ENCODE measurements around the gene CTNNA3.

DNA sequence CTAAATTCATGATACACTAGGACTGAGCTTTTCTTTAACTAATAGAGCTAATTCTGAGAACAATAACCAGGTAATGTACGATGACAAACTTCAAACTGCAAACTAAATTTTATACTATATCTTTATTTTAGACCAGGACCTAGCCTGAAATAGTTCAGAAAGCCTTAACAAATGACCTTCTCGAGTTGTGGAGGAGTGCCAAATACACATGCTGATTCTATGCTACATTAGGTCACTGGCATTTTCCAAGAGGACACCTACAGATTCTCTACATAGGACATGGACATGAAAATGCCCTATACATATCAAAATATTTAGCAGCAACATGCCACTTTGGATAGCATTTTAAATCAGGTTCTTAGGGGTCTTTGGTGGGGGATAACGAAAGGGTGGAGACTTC is 814.2 kb downstream of the CTNNA3 start:
- TF ChIP-seq POLR2AphosphoS5 (IDR thresholded peaks at IDR 0.05; ENCODE audit: low read depth, low read length): no peak
- TF ChIP-seq, protein P1, sequence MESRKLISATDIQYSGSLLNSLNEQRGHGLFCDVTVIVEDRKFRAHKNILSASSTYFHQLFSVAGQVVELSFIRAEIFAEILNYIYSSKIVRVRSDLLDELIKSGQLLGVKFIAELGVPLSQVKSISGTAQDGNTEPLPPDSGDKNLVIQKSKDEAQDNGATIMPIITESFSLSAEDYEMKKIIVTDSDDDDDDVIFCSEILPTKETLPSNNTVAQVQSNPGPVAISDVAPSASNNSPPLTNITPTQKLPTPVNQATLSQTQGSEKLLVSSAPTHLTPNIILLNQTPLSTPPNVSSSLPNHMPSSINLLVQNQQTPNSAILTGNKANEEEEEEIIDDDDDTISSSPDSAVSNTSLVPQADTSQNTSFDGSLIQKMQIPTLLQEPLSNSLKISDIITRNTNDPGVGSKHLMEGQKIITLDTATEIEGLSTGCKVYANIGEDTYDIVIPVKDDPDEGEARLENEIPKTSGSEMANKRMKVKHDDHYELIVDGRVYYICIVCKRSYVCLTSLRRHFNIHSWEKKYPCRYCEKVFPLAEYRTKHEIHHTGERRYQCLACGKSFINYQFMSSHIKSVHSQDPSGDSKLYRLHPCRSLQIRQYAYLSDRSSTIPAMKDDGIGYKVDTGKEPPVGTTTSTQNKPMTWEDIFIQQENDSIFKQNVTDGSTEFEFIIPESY (IDR thresholded peaks at IDR 0.05; ENCODE audit: extremely low read depth, insufficient replicate concordance, low read length): no peak
- TF ChIP-seq EZH2phosphoT487 (IDR thresholded peaks at IDR 0.05; ENCODE audit: borderline replicate concordance): no peak
- TF ChIP-seq, protein P2, sequence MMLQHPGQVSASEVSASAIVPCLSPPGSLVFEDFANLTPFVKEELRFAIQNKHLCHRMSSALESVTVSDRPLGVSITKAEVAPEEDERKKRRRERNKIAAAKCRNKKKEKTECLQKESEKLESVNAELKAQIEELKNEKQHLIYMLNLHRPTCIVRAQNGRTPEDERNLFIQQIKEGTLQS (IDR thresholded peaks at IDR 0.05): no peak
- TF ChIP-seq, protein P3, sequence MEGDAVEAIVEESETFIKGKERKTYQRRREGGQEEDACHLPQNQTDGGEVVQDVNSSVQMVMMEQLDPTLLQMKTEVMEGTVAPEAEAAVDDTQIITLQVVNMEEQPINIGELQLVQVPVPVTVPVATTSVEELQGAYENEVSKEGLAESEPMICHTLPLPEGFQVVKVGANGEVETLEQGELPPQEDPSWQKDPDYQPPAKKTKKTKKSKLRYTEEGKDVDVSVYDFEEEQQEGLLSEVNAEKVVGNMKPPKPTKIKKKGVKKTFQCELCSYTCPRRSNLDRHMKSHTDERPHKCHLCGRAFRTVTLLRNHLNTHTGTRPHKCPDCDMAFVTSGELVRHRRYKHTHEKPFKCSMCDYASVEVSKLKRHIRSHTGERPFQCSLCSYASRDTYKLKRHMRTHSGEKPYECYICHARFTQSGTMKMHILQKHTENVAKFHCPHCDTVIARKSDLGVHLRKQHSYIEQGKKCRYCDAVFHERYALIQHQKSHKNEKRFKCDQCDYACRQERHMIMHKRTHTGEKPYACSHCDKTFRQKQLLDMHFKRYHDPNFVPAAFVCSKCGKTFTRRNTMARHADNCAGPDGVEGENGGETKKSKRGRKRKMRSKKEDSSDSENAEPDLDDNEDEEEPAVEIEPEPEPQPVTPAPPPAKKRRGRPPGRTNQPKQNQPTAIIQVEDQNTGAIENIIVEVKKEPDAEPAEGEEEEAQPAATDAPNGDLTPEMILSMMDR (IDR thresholded peaks at IDR 0.05 in 2 of 3, conservative IDR thresholded peaks at IDR 0.05 in 1 of 3; ENCODE audit: borderline replicate concordance in 1 of 3, insufficient read depth in 1 of 3, low read depth in 2 of 3, low read length in 2 of 3): no peak
- TF ChIP-seq YY1 (IDR thresholded peaks at IDR 0.05; ENCODE audit: extremely low read depth, insufficient replicate concordance, low read depth, low read length): no peak
- TF ChIP-seq TCF7L2 (IDR thresholded peaks at IDR 0.05; ENCODE audit: borderline replicate concordance, extremely low read depth, insufficient read depth, insufficient read length): no peak
- no peak for TF ChIP-seq POLR2A (IDR thresholded peaks at IDR 0.05; ENCODE audit: borderline replicate concordance, extremely low read depth, insufficient read depth, insufficient read length)
- no peak for TF ChIP-seq SIN3A (IDR thresholded peaks at IDR 0.05; ENCODE audit: low read depth)
- TF ChIP-seq EZH2 (IDR thresholded peaks at IDR 0.05): no peak
- TF ChIP-seq ZFX (IDR thresholded peaks at IDR 0.05): no peak
- no peak for TF ChIP-seq ZNF274 (IDR thresholded peaks at IDR 0.05; ENCODE audit: low read depth, low read length)
- TF ChIP-seq, protein P4, sequence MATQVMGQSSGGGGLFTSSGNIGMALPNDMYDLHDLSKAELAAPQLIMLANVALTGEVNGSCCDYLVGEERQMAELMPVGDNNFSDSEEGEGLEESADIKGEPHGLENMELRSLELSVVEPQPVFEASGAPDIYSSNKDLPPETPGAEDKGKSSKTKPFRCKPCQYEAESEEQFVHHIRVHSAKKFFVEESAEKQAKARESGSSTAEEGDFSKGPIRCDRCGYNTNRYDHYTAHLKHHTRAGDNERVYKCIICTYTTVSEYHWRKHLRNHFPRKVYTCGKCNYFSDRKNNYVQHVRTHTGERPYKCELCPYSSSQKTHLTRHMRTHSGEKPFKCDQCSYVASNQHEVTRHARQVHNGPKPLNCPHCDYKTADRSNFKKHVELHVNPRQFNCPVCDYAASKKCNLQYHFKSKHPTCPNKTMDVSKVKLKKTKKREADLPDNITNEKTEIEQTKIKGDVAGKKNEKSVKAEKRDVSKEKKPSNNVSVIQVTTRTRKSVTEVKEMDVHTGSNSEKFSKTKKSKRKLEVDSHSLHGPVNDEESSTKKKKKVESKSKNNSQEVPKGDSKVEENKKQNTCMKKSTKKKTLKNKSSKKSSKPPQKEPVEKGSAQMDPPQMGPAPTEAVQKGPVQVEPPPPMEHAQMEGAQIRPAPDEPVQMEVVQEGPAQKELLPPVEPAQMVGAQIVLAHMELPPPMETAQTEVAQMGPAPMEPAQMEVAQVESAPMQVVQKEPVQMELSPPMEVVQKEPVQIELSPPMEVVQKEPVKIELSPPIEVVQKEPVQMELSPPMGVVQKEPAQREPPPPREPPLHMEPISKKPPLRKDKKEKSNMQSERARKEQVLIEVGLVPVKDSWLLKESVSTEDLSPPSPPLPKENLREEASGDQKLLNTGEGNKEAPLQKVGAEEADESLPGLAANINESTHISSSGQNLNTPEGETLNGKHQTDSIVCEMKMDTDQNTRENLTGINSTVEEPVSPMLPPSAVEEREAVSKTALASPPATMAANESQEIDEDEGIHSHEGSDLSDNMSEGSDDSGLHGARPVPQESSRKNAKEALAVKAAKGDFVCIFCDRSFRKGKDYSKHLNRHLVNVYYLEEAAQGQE (IDR thresholded peaks at IDR 0.05; ENCODE audit: low read depth): no peak
